HG02840 (cell line): Measurements from ENCODE around the gene TWIST1.

Experiments used
- ATAC-seq: cut with Tn5 transposase; IDR thresholded peaks from one replicate; pipeline ENCODE4 v1.9.1; 2021; ENCODE audit warnings: mild to moderate bottlenecking, moderate library complexity, moderate number of reproducible peaks; ENCODE audit not compliant: unreplicated experiment, low FRiP score

Gene TWIST1

GRCh38 chr7:19113855-19114550 is 3.4 kb downstream of the TWIST1 start:
- ATAC-seq = no peak

GRCh38 chr7:19113002-19113350 is 4.5 kb downstream of the TWIST1 start:
- no peak for ATAC-seq

GRCh38 chr7:19112274-19113001 is 5.0 kb downstream of the TWIST1 start:
- ATAC-seq = no peak

DNA sequence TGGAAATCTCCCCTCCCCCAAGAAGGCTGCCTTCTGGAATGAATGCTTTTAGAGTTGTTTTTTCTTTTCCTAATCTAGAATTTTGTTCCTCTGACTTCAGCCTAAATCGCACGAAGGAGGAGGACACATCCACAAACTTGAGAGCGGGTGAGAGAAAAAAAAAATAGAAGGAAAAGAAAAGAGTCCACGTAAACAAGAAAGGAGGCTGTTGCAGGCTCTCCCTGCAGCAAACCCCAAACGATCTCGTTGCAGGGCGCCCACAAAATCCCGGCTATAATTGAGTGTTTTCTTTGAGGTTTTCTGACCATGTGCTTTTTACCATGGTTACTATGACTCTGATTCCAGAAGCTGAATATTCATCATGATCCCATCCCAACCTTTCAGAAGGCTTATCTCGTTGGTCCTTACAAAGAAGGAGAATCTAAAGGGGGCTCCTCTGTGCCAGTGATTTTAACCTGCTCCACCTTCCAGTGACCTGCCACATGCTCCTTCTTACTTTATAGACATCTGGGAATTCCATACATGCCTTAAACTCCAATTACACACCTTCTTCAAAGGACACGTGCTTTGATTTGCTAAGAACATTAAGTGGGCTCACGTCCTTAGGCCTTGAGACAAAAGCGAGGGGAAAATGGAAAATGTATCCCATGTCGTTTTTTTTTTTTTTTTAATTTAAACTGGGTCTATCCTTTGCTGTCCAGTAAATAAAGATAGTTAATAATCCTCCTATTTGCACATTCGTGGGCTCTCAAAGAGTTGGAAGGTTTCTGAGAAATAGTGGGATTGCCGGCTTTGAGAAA is 5.8 kb downstream of the TWIST1 start:
- no peak for ATAC-seq

GRCh38 chr7:19110776-19111175 is 6.7 kb downstream of the TWIST1 start:
- ATAC-seq = no peak

DNA sequence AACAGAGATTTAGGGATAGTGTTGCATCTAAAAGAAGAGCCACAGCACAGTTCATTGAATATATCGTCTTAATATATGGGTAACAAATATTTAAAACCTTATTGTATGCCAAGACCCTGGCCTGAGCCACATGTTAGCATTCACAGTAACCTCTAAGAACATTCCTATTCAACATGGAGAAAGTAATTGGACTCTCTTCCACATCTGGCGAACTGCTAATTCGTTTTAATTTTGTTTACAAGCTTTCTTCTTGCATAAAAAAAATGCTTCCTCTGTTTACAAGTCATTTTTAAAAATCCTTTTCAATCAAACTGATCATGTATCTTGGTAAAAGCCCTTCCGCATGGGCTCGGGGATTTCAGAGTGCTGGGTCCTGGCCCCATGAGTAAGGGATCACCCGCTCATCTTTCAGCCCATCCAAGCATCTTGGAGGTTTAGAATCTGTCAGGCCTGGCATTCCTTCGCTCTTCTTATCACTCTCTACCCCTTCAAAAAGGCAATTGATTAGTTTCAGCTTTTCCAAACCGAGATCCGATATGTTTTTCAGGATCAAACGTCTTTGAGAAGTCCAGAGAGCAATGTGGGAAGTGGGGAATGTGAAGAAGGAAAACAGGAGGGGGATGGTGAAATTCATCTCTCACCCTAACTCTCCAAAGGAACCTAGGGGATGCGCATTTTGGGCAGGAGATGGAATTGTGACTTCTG is 7.3 kb downstream of the TWIST1 start:
- ATAC-seq = no peak

GRCh38 chr7:19109000-19109946 is 8.2 kb downstream of the TWIST1 start:
- ATAC-seq = no peak

DNA sequence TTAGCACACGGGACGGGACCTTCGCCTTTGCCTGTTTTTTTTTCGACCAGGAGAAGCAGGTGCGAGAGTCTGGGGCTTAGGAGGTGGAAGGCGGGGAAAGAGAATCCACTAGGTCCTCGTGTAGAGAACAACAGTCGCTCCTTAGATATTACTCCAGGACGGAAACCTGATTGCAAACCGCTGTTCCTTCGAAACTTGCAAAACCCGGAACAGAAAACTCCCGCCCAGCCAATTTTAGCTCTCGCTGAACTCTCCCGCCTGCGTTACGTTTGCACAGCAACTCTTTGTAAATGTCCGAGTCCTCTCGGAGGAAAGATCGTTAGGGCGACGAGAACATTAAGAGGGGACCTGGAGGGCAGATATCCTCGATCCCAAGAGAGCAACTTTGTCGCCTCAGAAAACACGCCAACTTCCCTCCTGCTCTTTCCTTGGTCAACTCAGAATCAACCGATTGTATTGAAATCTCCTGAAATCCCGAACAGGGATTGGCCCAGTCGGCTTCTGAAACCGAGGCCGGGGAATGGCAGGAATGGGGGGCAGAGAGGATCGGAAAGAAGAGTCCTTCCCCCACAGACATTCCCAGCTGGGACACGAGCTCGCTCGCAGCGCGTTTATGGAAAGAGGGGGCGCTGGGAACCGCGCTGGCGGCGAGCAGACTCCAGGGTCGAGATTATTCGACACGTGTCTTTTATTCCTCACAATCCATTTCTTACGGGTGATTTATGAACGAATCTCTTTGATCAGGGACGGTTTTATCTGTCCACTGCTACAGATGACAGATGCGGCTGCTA is 9.9 kb downstream of the TWIST1 start:
- no peak for ATAC-seq

- ATAC-seq = no peak
Measured at GRCh38 chr7:19107081-19107355, 10.4 kb downstream of the TWIST1 start.

DNA sequence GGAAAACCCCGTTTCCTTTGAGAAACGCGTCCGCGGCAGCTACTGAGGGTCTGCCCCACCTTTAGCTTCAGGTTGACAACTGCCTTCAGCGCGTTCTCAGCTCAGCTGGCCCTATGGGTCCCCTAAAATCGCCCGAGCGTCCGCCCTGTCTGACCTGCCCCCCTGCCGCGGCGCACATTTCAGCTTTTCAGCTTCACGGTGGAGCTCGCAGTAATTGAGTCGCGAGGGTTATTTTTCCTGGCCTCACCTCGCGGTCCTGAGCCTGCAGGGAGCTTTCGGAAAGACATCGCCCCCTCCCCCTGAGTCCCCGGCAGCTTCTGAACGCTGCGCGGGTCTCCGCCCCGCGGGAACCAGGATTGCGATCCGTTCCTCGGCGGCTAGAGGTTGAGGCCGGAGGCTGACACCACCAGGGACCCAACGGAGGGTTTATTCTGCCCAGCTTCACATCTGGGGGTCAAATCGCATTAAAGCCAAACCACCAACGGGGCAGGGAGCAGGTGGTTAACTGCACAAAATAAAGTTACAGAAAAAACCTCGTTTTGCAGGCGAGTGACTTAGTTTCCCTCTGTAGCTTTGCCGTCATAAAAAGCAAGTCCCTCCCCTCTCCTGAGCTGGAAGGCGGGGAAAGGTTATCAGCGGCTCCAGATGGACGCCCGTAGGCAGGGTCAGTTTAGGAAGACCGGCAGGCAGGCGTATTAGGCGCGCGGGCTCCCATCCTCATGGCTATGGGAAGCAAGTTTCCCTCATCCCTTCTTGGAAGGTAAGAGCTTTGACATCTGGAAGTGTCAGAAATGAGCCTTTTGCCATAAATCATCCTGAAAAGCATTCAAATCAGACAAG is 11.0 kb downstream of the TWIST1 start:
- no peak for ATAC-seq

DNA sequence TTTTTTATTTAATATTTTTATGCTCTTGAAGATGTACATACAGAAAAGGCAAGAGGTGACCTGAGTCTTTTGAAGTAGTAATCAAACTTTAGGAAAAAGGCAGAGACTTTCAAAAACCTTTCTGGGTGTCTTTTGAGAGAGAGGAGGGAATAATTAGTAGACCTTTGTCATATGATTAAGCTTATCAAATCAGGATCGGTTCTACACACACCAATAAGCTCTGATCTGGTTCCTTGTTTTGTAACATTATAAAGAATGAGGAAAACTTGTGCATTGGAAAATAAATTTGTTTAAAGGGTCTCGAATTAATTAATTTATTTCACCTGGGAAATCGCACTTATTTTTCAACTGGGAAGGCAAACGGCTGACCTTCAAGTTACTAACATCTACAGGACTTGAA is 11.9 kb downstream of the TWIST1 start:
- ATAC-seq = no peak

GRCh38 chr7:19104811-19105210 is 12.6 kb downstream of the TWIST1 start:
- no peak for ATAC-seq

DNA sequence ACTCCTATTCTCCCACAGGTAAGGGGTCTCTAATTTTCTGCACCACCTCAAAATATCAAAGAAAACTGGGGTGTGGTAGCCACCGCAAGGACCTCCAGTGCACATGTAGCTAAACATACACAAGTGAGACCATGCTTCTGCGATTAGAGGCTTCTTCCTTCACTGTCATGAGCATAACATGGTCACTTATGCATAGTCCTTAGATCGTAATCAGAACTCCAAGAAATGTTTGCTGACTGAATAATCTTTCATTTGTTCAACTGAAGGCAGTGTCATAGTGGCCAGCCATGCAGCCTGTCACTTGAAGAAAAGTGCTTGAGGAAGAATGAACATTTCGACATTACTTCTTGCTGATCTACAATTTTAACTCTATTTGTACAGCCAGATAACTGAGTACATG is 14.6 kb downstream of the TWIST1 start:
- ATAC-seq = no peak

GRCh38 chr7:19101909-19102308 is 15.5 kb downstream of the TWIST1 start:
- no peak for ATAC-seq

DNA sequence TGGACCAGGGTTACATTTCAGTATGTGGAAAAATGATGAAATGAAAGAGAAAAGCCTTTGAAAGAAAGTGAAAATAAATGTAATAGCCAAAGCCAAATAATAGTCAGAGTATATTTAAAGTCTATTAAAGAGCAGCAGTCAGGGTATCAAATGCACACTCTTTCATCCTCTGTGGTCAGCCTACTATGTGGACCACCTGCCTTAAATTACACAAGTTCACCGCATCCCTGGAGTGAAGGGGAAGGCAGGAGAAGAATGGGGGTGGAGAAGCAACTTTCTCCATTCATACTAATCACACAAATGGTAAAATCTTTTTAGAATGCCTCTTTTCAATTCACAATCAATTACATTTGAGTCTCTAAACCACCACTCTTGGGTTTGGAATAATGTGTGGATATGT is 16.0 kb downstream of the TWIST1 start:
- no peak for ATAC-seq

- ATAC-seq = no peak
Measured at GRCh38 chr7:19099924-19100323, 17.5 kb downstream of the TWIST1 start.

DNA sequence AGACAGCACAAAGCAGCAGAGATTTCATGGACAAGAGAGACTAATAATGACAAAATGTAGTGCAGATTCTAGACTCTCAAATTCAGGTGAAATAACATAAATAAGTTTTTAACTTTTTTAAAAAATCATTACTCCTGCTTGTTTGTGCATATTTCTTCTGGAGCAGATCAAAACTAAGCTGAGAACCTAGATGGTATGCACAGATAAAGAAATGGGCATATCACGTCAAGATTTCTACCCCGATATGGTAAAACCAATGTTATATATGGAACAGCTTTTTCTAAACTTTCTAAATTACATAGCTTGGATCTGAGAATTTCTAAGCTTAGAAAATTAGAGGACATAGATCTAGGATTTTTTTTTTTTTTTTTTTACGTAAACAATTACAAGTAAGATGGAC is 18.2 kb downstream of the TWIST1 start:
- ATAC-seq = no peak

DNA sequence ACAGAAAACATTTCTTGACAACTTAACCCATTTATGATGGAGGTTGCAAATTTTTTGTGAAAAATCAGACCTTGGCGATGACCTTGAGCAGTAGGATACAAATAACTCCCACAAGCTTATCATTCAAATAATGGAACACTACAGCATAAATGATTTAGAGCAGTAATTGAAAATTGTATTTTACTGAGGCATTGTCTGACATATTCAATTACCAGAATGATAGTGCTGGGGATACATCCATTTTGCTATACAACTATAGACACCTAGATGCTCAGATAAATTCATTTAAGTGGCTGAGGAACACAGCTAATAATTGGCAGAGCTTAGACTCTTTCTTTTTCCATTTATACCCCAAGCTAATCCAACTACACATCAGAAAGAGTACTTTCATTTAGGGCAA is 18.9 kb downstream of the TWIST1 start:
- ATAC-seq = no peak
